ENCODE data around the gene VAV3. TPM values are rescaled to one million over a fixed set of nuclear protein-coding genes. Genes with fewer than 3 reads are reported as not detected.

VAV3 gene
- total and polyA plus RNA-seq, 2 donors (not counting 1 experiment from before 2014, with no cell fraction given) = not detected

GRCh38 chr1:107992347-107992746, 27.4 kb upstream of the VAV3 start:
- no peak overlapping the region for H3K4me2 ChIP-seq (ENCODE audit: extremely low read depth, insufficient read depth, low read length)
- no peaks in the 10 kb centered on the region for H3K9me3 ChIP-seq (ENCODE audit: control insufficient read depth, insufficient read depth, low read depth, low read length)
- H4K20me1 ChIP-seq (ENCODE audit: control insufficient read depth, extremely low read depth, insufficient read depth, low read length) = no peaks in the 10 kb centered on the region
- H3K27ac ChIP-seq (ENCODE audit: insufficient read depth, low read length) = no peak overlapping the region
- no peaks in the 10 kb centered on the region for H3K36me3 ChIP-seq (ENCODE audit: control insufficient read depth, insufficient read depth, low read length)
- no peak for DNase-seq (ENCODE audit: low read depth in 2 of 2)
- H3K9ac ChIP-seq (ENCODE audit: insufficient read depth, low read length) = no peak overlapping the region
- H3K79me2 ChIP-seq (ENCODE audit: control insufficient read depth, insufficient read depth, low read length) = no peaks in the 10 kb centered on the region
- no peaks in the 10 kb centered on the region for H3K27me3 ChIP-seq (ENCODE audit: control insufficient read depth, insufficient read depth, low read length)
- TF ChIP-seq, protein P1, sequence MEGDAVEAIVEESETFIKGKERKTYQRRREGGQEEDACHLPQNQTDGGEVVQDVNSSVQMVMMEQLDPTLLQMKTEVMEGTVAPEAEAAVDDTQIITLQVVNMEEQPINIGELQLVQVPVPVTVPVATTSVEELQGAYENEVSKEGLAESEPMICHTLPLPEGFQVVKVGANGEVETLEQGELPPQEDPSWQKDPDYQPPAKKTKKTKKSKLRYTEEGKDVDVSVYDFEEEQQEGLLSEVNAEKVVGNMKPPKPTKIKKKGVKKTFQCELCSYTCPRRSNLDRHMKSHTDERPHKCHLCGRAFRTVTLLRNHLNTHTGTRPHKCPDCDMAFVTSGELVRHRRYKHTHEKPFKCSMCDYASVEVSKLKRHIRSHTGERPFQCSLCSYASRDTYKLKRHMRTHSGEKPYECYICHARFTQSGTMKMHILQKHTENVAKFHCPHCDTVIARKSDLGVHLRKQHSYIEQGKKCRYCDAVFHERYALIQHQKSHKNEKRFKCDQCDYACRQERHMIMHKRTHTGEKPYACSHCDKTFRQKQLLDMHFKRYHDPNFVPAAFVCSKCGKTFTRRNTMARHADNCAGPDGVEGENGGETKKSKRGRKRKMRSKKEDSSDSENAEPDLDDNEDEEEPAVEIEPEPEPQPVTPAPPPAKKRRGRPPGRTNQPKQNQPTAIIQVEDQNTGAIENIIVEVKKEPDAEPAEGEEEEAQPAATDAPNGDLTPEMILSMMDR (conservative IDR thresholded peaks at IDR 0.05 in 1 of 2, IDR thresholded peaks at IDR 0.05 in 1 of 2; ENCODE audit: low read depth in 1 of 2, low read length in 2 of 2) = no peak
- no peak for TF ChIP-seq EZH2 (IDR thresholded peaks at IDR 0.05; ENCODE audit: low read length, missing control alignments)
- no peaks in the 10 kb centered on the region for H3K4me1 ChIP-seq (ENCODE audit: control insufficient read depth, extremely low read depth, insufficient read depth, low read length)
- H3K4me3 ChIP-seq (replicated peaks in 1 of 4; ENCODE audit: control extremely low read depth in 1 of 4, insufficient read depth in 1 of 4, low read depth in 3 of 4, low read length in 4 of 4) = no peak overlapping the region
- no peak overlapping the region for H2AFZ ChIP-seq (ENCODE audit: low read length)

- H3K4me2 ChIP-seq (ENCODE audit: extremely low read depth, insufficient read depth, low read length) = no peak overlapping the region
Observed at GRCh38 chr1:107991371-107992066, 26.5 kb upstream of the VAV3 start.

DNA sequence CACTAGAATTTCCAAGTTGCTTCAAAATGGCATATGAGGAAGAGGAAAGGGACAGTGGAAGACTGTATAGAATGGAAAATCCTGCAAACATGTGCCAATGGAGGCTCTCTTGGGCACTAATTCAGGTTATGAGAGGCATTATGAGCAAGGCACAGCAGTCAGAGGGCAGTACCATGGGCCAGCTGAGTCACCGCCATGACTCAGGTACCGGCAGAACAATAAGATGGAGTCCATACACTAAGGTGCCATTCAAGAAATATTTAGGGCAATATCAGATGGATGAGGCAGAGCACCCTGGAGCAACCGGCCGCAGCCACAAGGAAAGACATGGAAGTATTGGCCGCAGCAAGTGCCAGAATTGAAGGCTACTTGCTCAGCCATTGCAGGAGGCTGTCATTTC, 25.6 kb upstream of the VAV3 start:
- no peaks in the 10 kb centered on the region for H4K20me1 ChIP-seq (ENCODE audit: control insufficient read depth, extremely low read depth, insufficient read depth, low read length)
- TF ChIP-seq EZH2 (IDR thresholded peaks at IDR 0.05; ENCODE audit: low read length, missing control alignments) = no peak
- TF ChIP-seq, protein P1 (conservative IDR thresholded peaks at IDR 0.05 in 1 of 2, IDR thresholded peaks at IDR 0.05 in 1 of 2; ENCODE audit: low read depth in 1 of 2, low read length in 2 of 2) = no peak
- no peak overlapping the region for H2AFZ ChIP-seq (ENCODE audit: low read length)
- H3K4me3 ChIP-seq (replicated peaks in 1 of 4; ENCODE audit: control extremely low read depth in 1 of 4, insufficient read depth in 1 of 4, low read depth in 3 of 4, low read length in 4 of 4) = no peak overlapping the region
- H3K9me3 ChIP-seq (ENCODE audit: control insufficient read depth, insufficient read depth, low read depth, low read length) = no peaks in the 10 kb centered on the region
- no peaks in the 10 kb centered on the region for H3K36me3 ChIP-seq (ENCODE audit: control insufficient read depth, insufficient read depth, low read length)
- H3K79me2 ChIP-seq (ENCODE audit: control insufficient read depth, insufficient read depth, low read length) = no peaks in the 10 kb centered on the region
- H3K27me3 ChIP-seq (ENCODE audit: control insufficient read depth, insufficient read depth, low read length) = no peaks in the 10 kb centered on the region
- no peak overlapping the region for H3K27ac ChIP-seq (ENCODE audit: insufficient read depth, low read length)
- DNase-seq (ENCODE audit: low read depth in 2 of 2) = no peak
- no peaks in the 10 kb centered on the region for H3K4me1 ChIP-seq (ENCODE audit: control insufficient read depth, extremely low read depth, insufficient read depth, low read length)
- no peak overlapping the region for H3K9ac ChIP-seq (ENCODE audit: insufficient read depth, low read length)
- no peak overlapping the region for H3K4me2 ChIP-seq (ENCODE audit: extremely low read depth, insufficient read depth, low read length)

More at GRCh38 chr1:107991371-107992066, 26.5 kb upstream of the VAV3 start:
- Histone ChIP-seq H3K27me3 (ENCODE audit: control insufficient read depth, insufficient read depth, low read length) (no peaks in the 10 kb centered on the region), H3K4me3 (replicated peaks in 1 of 4; ENCODE audit: control extremely low read depth in 1 of 4, insufficient read depth in 1 of 4, low read depth in 3 of 4, low read length in 4 of 4) (no peak overlapping the region), H2AFZ (ENCODE audit: low read length) (no peak overlapping the region), H3K9me3 (ENCODE audit: control insufficient read depth, insufficient read depth, low read depth, low read length) (no peaks in the 10 kb centered on the region), H3K27ac (ENCODE audit: insufficient read depth, low read length) (no peak overlapping the region), H3K79me2 (ENCODE audit: control insufficient read depth, insufficient read depth, low read length) (no peaks in the 10 kb centered on the region), H3K36me3 (ENCODE audit: control insufficient read depth, insufficient read depth, low read length) (no peaks in the 10 kb centered on the region), H3K4me1 (ENCODE audit: control insufficient read depth, extremely low read depth, insufficient read depth, low read length) (no peaks in the 10 kb centered on the region), H3K9ac (ENCODE audit: insufficient read depth, low read length) (no peak overlapping the region), H4K20me1 (ENCODE audit: control insufficient read depth, extremely low read depth, insufficient read depth, low read length) (no peaks in the 10 kb centered on the region)
- DNase-seq (ENCODE audit: low read depth in 2 of 2) = peak; percentile 50 to 80
- no peak for TF ChIP-seq EZH2 (IDR thresholded peaks at IDR 0.05; ENCODE audit: low read length, missing control alignments)
- TF ChIP-seq, protein P1 (conservative IDR thresholded peaks at IDR 0.05 in 1 of 2, IDR thresholded peaks at IDR 0.05 in 1 of 2; ENCODE audit: low read depth in 1 of 2, low read length in 2 of 2) = no peak

All from fibroblast of lung (primary cell).